Measurements from ENCODE around the gene FSTL4. TPM values are rescaled to one million over a fixed set of nuclear protein-coding genes. Genes with fewer than 3 reads are reported as not detected.

The FSTL4 gene
- total and polyA plus RNA-seq, 2 of the 13 experiments (the other 11 are each of a cell fraction or from before 2014, with no cell fraction given), result 2.1 to 3.0 TPM

- no peak for TF ChIP-seq ZNF772 (CRISPR knock-in tag; IDR thresholded peaks at IDR 0.05)
Observed at GRCh38 chr5:133272345-133272744, 340.0 kb downstream of the FSTL4 start (continued).

DNA sequence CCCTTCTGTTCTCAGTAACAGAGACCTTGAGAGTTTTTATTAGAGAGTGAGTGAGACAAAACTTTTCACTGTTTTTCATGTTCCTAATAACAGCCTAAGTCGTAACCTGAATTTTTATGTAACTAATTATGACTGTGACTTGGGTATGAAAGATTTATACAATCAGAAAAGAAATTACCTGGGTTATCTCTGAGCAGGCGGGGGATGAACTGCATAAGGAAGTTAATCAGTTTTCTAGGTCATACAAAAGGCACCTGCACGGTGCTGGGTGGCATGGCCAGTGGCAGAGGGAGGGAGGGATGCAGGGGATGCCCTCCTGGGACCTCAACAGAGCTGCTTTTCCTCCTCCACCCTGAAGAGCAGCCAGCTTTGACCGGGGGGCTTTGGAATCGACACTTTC lies 340.7 kb downstream of the FSTL4 start:
- Histone ChIP-seq H3K79me2 (ENCODE audit: insufficient read depth, low read length) (no peaks in the 10 kb centered on the region), H2AFZ (ENCODE audit: low read length) (no peak overlapping the region), H3K4me1 (ENCODE audit: insufficient read depth, low read length) (peaks cover 30% of the 10 kb centered on the region), H3K27me3 (ENCODE audit: control insufficient read depth in 1 of 2, insufficient read depth in 2 of 2, low read length in 2 of 2) (peaks cover 0 to 9% of the 10 kb centered on the region in 2 experiments; a peak in 2 of 5 replicates), H3K27ac (ENCODE audit: extremely low read length, insufficient read depth, low read length) (no peak overlapping the region), H4K20me1 (ENCODE audit: insufficient read depth, low read length) (no peaks in the 10 kb centered on the region), H3K9me3 (ENCODE audit: low read length) (no peaks in the 10 kb centered on the region), H3K9ac (ENCODE audit: insufficient read depth, low read depth, low read length) (no peak overlapping the region), H3K4me3 (replicated peaks in 1 of 3; ENCODE audit: insufficient read depth in 1 of 3, low read depth in 2 of 3, low read length in 3 of 3) (no peak overlapping the region), H3K36me3 (replicated peaks in 1 of 2; ENCODE audit: control insufficient read depth in 1 of 2, insufficient read depth in 2 of 2, low read length in 2 of 2) (no peaks in the 10 kb centered on the region), H3K4me2 (ENCODE audit: low read depth, low read length) (no peak overlapping the region)
- intact Hi-C loops (cut with micrococcal nuclease; ENCODE audit: unreplicated experiment) (no loop called here), in situ Hi-C loops (cut with HindIII; ENCODE audit: extremely low pct_ligation_motif_present, low pct_unique_long_range_greater_than_20kb) (no loop called here)
- ChIA-PET CTCF (ENCODE audit: low intra/inter-chr PET ratio, low total read pairs) (no interaction called here), POLR2A (no interaction called here)
- BruUV-seq (replicated peaks), result no TSS peak
- no peak for ATAC-seq
- no peak for DNase-seq (ENCODE audit: low spot score)
- TF ChIP-seq RORA (CRISPR knock-in tag; IDR thresholded peaks at IDR 0.05), result no peak
- TF ChIP-seq NONO (IDR thresholded peaks at IDR 0.05), result no peak
- no peak for TF ChIP-seq NONO (CRISPR knock-in tag; conservative IDR thresholded peaks at IDR 0.05)
- TF ChIP-seq TRAFD1 (CRISPR knock-in tag; IDR thresholded peaks at IDR 0.05; ENCODE audit: borderline replicate concordance), result no peak
- TF ChIP-seq ZNF615 (CRISPR knock-in tag; IDR thresholded peaks at IDR 0.05; ENCODE audit: borderline replicate concordance), result no peak
- TF ChIP-seq KLF11 (CRISPR knock-in tag; IDR thresholded peaks at IDR 0.05), result no peak
- no peak for TF ChIP-seq ZKSCAN1 (IDR thresholded peaks at IDR 0.05; ENCODE audit: low read length)
- no peak for TF ChIP-seq ZNF746 (CRISPR knock-in tag; IDR thresholded peaks at IDR 0.05)
- no peak for TF ChIP-seq FOXK2 (IDR thresholded peaks at IDR 0.05)
- TF ChIP-seq, protein P1, sequence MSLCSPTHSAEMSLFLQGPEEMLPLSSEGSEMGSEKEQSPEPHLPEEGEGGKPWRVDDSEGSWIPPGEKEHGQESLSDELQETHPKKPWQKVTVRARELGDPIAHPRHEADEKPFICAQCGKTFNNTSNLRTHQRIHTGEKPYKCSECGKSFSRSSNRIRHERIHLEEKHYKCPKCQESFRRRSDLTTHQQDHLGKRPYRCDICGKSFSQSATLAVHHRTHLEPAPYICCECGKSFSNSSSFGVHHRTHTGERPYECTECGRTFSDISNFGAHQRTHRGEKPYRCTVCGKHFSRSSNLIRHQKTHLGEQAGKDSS (CRISPR knock-in tag; IDR thresholded peaks at IDR 0.05; ENCODE audit: borderline replicate concordance, low read depth), result no peak
- TF ChIP-seq KDM1A (CRISPR knock-in tag; IDR thresholded peaks at IDR 0.05), result no peak
- TF ChIP-seq JUNB (CRISPR knock-in tag; IDR thresholded peaks at IDR 0.05; ENCODE audit: borderline replicate concordance), result no peak
- TF ChIP-seq ARID2 (CRISPR knock-in tag; IDR thresholded peaks at IDR 0.05; ENCODE audit: borderline replicate concordance), result no peak
- 7% methylated on average over 5 of the region's 5 CpGs for WGBS (ENCODE audit: low lambda C conversion rate)
- no peak for FAIRE-seq

All from HepG2 (cell line).